IMR-90 (cell line): Measurements from ENCODE around the gene SCFD2. TPM values are rescaled to one million over a fixed set of nuclear protein-coding genes. Genes with fewer than 3 reads are reported as not detected.

Source experiments
- ATAC-seq: fragments of 200-7000 bp; cut with Tn5 transposase; 2 replicates; pipeline ENCODE4 v1.9.1; 2020; ENCODE audit warnings: low read depth, mild to moderate bottlenecking, moderate library complexity
- BruUV-seq: library from RNA; stranded (reverse); fragments of 400-500 nt; replicated peaks from 2 replicates; lab custom pipeline; 2021; lab: Mats Ljungman, UMichigan
- CTCF ChIA-PET: fragments of 300-600 bp; formaldehyde crosslinking; extraction: SDS; loops from one replicate; lab custom pipeline; 2021; ENCODE audit warnings: antibody characterized with exemption; lab: Yijun Ruan, JAX
- POLR2A ChIA-PET: fragments of 300-600 bp; sonication (Branson Sonifier 250); formaldehyde crosslinking; loops from one replicate; lab custom pipeline; 2022; ENCODE audit warnings: antibody characterized with exemption; ENCODE audit not compliant: unreplicated experiment; lab: Charles Lee
- DNase-seq: peaks from one replicate; pipeline ENCODE4 v3.0.0; 2013
- H2AFZ ChIP-seq: replicated peaks from 2 replicates; pipeline ENCODE3; 2013; ENCODE audit warnings: low read length, mild to moderate bottlenecking; ENCODE audit not compliant: poor library complexity
- H2AK5ac ChIP-seq: 2 replicates; pipeline ENCODE4 v1.6.1; 2013; ENCODE audit warnings: low read depth, low read length, inconsistent platforms
- H2AK9ac ChIP-seq: replicated peaks from 2 replicates; pipeline ENCODE3; 2013; ENCODE audit warnings: mild to moderate bottlenecking, low read depth, low read length, moderate library complexity; ENCODE audit not compliant: poor library complexity
- H2BK120ac ChIP-seq: 2 replicates; pipeline ENCODE4 v1.6.1; 2013; ENCODE audit warnings: low read depth, low read length, inconsistent platforms
- H2BK15ac ChIP-seq: 3 replicates; pipeline ENCODE4 v1.6.1; 2013; ENCODE audit warnings: low read depth, low read length, inconsistent platforms
- H2BK20ac ChIP-seq: 2 replicates; pipeline ENCODE4 v1.6.1; 2013; ENCODE audit warnings: low read depth, mild to moderate bottlenecking, inconsistent platforms, low read length, moderate library complexity
- H2BK5ac ChIP-seq: 2 replicates; pipeline ENCODE4 v1.6.1; 2013; ENCODE audit warnings: mild to moderate bottlenecking, low read depth, low read length, inconsistent platforms; ENCODE audit not compliant: poor library complexity, severe bottlenecking
- H3K14ac ChIP-seq: replicated peaks from 2 replicates; pipeline ENCODE4 v1.6.1; 2013; ENCODE audit warnings: low read depth, low read length, inconsistent platforms
- H3K18ac ChIP-seq: 2 replicates; pipeline ENCODE4 v1.6.1; 2013; ENCODE audit warnings: low read depth, low read length, control low read depth
- H3K23ac ChIP-seq: 2 replicates; pipeline ENCODE4 v1.6.1; 2013; ENCODE audit warnings: low read depth, low read length, inconsistent platforms
- H3K27ac ChIP-seq: 2 replicates; pipeline ENCODE4 v1.5.1; 2013; ENCODE audit warnings: mild to moderate bottlenecking, control low read depth, low read length; ENCODE audit not compliant: insufficient read depth
- H3K27me3 ChIP-seq: 2 replicates; pipeline ENCODE4 v1.6.1; 2013; ENCODE audit warnings: low read length; ENCODE audit not compliant: control insufficient read depth, insufficient read depth
- H3K36me3 ChIP-seq: 2 replicates; pipeline ENCODE4 v1.6.1; 2013; ENCODE audit warnings: low read length, mixed read lengths; ENCODE audit not compliant: control insufficient read depth, insufficient read depth
- H3K4ac ChIP-seq: 2 replicates; pipeline ENCODE4 v1.6.1; 2013; ENCODE audit warnings: low read depth, low read length, inconsistent platforms
- H3K4me1 ChIP-seq: 2 replicates; pipeline ENCODE4 v1.6.1; 2013; ENCODE audit warnings: low read length, mixed read lengths; ENCODE audit not compliant: control insufficient read depth, insufficient read depth
- H3K4me2 ChIP-seq: 2 replicates; pipeline ENCODE4 v1.6.1; 2013; ENCODE audit warnings: low read depth, mild to moderate bottlenecking, control low read depth, low read length, moderate library complexity
- H3K4me3 ChIP-seq: 2 replicates; pipeline ENCODE4 v1.5.1; 2013; ENCODE audit warnings: low read depth, mild to moderate bottlenecking, control low read depth, low read length, moderate library complexity; ENCODE audit not compliant: insufficient read depth
- H3K56ac ChIP-seq: 2 replicates; pipeline ENCODE4 v1.6.1; 2013; ENCODE audit warnings: low read length, inconsistent platforms; ENCODE audit not compliant: insufficient read depth; ENCODE audit errors: extremely low read depth
- H3K79me1 ChIP-seq, 2 experiments: 2 replicates each; pipeline ENCODE4 v1.6.1; 2013; ENCODE audit warnings: low read length in 2 of 2, inconsistent platforms in 1 of 2, low read depth in 1 of 2
- H3K9ac ChIP-seq: 2 replicates; pipeline ENCODE4 v1.6.1; 2013; ENCODE audit warnings: low read depth, low read length, control low read depth
- H3K9me1 ChIP-seq: 2 replicates; pipeline ENCODE4 v1.6.1; 2013; ENCODE audit warnings: low read length, inconsistent platforms; ENCODE audit not compliant: insufficient read depth
- H3K9me3 ChIP-seq: 2 replicates; pipeline ENCODE4 v1.6.1; 2013; ENCODE audit warnings: low read length; ENCODE audit not compliant: control insufficient read depth, insufficient read depth
- H4K20me1 ChIP-seq: 2 replicates; pipeline ENCODE4 v1.6.1; 2013; ENCODE audit warnings: low read length, inconsistent platforms; ENCODE audit not compliant: insufficient read depth
- H4K5ac ChIP-seq: 2 replicates; pipeline ENCODE4 v1.6.1; 2013; ENCODE audit warnings: mild to moderate bottlenecking, low read depth, low read length, control low read depth
- H4K8ac ChIP-seq, 2 experiments: 2 replicates each; pipeline ENCODE4 v1.6.1; 2013; ENCODE audit warnings: low read depth in 2 of 2, low read length in 2 of 2, control low read depth in 1 of 2, inconsistent platforms in 1 of 2
- H4K91ac ChIP-seq: 2 replicates; pipeline ENCODE4 v1.6.1; 2013; ENCODE audit warnings: low read depth, low read length, inconsistent platforms; ENCODE audit not compliant: insufficient read depth
- BHLHE40 ChIP-seq: fragments of 150-350 bp; IDR thresholded peaks from 2 replicates; pipeline ENCODE4 v1.6.1; 2016; ENCODE audit warnings: mild to moderate bottlenecking, low read depth, low read length
- CHD1 ChIP-seq: IDR thresholded peaks from 2 replicates; pipeline ENCODE4 v1.6.1; 2012; ENCODE audit warnings: low read depth, low read length, improper control_type of control experiment
- FOS ChIP-seq: fragments of 150-350 bp; IDR thresholded peaks from 2 replicates; pipeline ENCODE4 v1.6.1; 2016; ENCODE audit warnings: low read depth, low read length
- MAFK ChIP-seq: IDR thresholded peaks from 2 replicates; pipeline ENCODE4 v1.6.1; 2012; ENCODE audit warnings: low read depth, low read length, improper control_type of control experiment
- NFE2L2 ChIP-seq: fragments of 150-350 bp; IDR thresholded peaks from 2 replicates; pipeline ENCODE4 v1.6.1; 2016; ENCODE audit warnings: low read depth, mild to moderate bottlenecking, low read length
- POLR2A ChIP-seq: IDR thresholded peaks from 2 replicates; pipeline ENCODE4 v1.6.1; 2012; ENCODE audit warnings: mild to moderate bottlenecking, low read depth, low read length
- RAD21 ChIP-seq: IDR thresholded peaks from 2 replicates; pipeline ENCODE4 v1.6.1; 2012; ENCODE audit warnings: low read length, improper control_type of control experiment
- RCOR1 ChIP-seq: IDR thresholded peaks from 2 replicates; pipeline ENCODE4 v1.6.1; 2012; ENCODE audit warnings: mild to moderate bottlenecking, low read length, improper control_type of control experiment; ENCODE audit not compliant: insufficient replicate concordance
- RFX5 ChIP-seq: IDR thresholded peaks from 2 replicates; pipeline ENCODE4 v1.8.0; 2012; ENCODE audit warnings: low read depth, mild to moderate bottlenecking, low read length, moderate library complexity
- WGBS, 2 experiments: methylation state at CpG; one replicate each; pipeline versions ENCODE4 v1.1.5 to v1.1.7; 2013; ENCODE audit warnings: missing lambda C conversion rate in 2 of 2; ENCODE audit not compliant: insufficient read length in 1 of 2; ENCODE audit errors: extremely low coverage in 2 of 2; 5-methylcytosine and 5-hydroxymethylcytosine counted together
- dilution Hi-C: fragments of 300-500 bp; cut with HindIII; formaldehyde crosslinking; loops from one replicate; pipeline ENCODE4 v1.14.3; 2018; ENCODE audit warnings: low sequenced_read_pairs; ENCODE audit not compliant: unreplicated experiment
- in situ Hi-C: fragments of 300-500 bp; cut with MboI; formaldehyde crosslinking; loops from 3 replicates; pipeline ENCODE4 v1.14.3; 2019; ENCODE audit warnings: low sequenced_read_pairs, inconsistent platforms, mixed read lengths
- intact Hi-C: fragments of 100-400 bp; cut with micrococcal nuclease; formaldehyde crosslinking; loops from 2 replicates; pipeline ENCODE4 v1.10.0; 2022
- polyA plus RNA-seq, 3 experiments: library from polyadenylated mRNA; depleted of rRNA; stranded (reverse); fragments of >200 nt; gene quantifications; 2 replicates each; pipeline ENCODE4 v1.2.3, GENCODE V29; 2012; ENCODE audit warnings: low replicate concordance in 1 of 3
- total RNA-seq: library from RNA; depleted of rRNA; stranded (reverse); fragments of >200 nt; gene quantifications from 2 replicates; pipeline ENCODE4 v1.2.3, GENCODE V29; 2012
- TF ChIP-seq, protein P1 (sequence below): fragments of 150-350 bp; IDR thresholded peaks from 2 replicates; pipeline ENCODE4 v1.6.1; 2016; ENCODE audit warnings: low read depth, mild to moderate bottlenecking, low read length, moderate library complexity, borderline replicate concordance

SCFD2 gene
- total and polyA plus RNA-seq, 2 of the 4 experiments (the other 2 are of a cell fraction), result 18.9 to 62.4 TPM

DNA sequence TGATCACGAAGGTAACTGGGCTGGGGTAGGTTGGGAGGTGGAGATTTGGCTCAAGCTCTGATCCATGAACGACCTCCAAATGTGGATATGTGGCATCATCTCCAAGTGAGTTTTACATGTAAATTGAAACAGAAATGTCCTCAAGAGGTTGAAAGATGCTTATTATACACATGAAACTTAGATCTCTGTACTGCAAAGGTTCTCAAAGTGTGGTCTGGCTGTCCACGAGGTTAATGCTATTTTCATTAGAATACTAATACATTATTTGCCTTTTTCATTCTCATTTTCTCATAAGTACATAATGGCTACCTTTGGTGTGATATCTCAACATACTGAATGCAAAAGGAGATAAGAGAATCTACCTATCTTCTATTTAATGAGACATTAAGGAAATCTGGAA, 305.6 kb downstream of the SCFD2 start:
- Histone ChIP-seq H2BK20ac (no peak overlapping the region), H2AFZ (no peak overlapping the region), H2AK5ac (no peak overlapping the region), H3K4me2 (no peak overlapping the region), H3K23ac (no peak overlapping the region), H4K5ac (no peak overlapping the region), H3K4me1 (0 out of 2 replicates have a peak, but pooled peaks cover 2% of the 10 kb centered on the region), H3K36me3 (no peaks in the 10 kb centered on the region), H3K4me3 (no peak overlapping the region), H2BK15ac (no peak overlapping the region), H3K56ac (no peak overlapping the region), H3K18ac (no peak overlapping the region), H3K9me3 (no peaks in the 10 kb centered on the region), H3K9ac (no peak overlapping the region), H4K8ac (no peak overlapping the region), H3K4ac (no peak overlapping the region), H3K9me1 (no peaks in the 10 kb centered on the region; the same call in 1 of the 2 replicates), H3K27me3 (no peaks in the 10 kb centered on the region), H3K27ac (no peak overlapping the region), H2AK9ac (no peak overlapping the region), H3K79me1 (no peaks in the 10 kb centered on the region), H4K20me1 (no peaks in the 10 kb centered on the region), H2BK120ac (no peak overlapping the region), H3K14ac (no peak overlapping the region), H4K91ac (no peak overlapping the region), H2BK5ac (no peak overlapping the region)
- BruUV-seq, result no TSS peak
- ChIA-PET CTCF (no interaction called here), POLR2A (no interaction called here)
- dilution Hi-C loops, result no loop called here
- no peak for TF ChIP-seq BHLHE40
- no peak for TF ChIP-seq RFX5
- no peak for TF ChIP-seq FOS
- TF ChIP-seq RCOR1, result no peak
- TF ChIP-seq RAD21, result no peak
- TF ChIP-seq, protein P1, sequence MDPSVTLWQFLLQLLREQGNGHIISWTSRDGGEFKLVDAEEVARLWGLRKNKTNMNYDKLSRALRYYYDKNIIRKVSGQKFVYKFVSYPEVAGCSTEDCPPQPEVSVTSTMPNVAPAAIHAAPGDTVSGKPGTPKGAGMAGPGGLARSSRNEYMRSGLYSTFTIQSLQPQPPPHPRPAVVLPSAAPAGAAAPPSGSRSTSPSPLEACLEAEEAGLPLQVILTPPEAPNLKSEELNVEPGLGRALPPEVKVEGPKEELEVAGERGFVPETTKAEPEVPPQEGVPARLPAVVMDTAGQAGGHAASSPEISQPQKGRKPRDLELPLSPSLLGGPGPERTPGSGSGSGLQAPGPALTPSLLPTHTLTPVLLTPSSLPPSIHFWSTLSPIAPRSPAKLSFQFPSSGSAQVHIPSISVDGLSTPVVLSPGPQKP, result no peak
- TF ChIP-seq NFE2L2, result no peak
- no peak for TF ChIP-seq CHD1
- no peak for TF ChIP-seq MAFK
- no peak for TF ChIP-seq POLR2A
- ATAC-seq (no peak), DNase-seq (no peak)
- in situ Hi-C loops, result no loop called here
- no CpG with 5 or more reads among the region's 3 CpGs for whole genome bisulfite sequencing, 2 experiments
- intact Hi-C loops, result no loop called here
